ENCODE data around the gene HOPX.

Gene HOPX

DNA sequence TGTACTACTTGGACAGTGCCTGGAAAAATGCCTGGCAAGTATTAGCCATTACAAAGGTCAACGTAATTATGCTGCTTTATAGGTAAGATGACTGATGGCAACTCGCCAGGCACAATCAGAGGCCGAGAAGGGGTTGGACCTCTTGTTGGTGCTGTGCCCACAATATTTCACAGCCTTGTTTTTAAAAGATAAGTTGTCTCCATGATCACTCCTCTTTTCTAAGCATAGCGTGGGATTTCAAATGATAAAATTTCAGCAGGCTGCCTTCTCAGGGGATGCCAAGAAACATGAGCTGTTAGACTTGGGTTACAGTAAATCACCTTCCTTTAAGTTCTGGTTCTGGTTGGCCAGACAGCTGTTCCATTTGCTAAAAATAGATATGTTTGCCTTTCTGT is 26.9 kb downstream of the HOPX start:
- in situ Hi-C loops (cut with HindIII; ENCODE audit: low sequenced_read_pairs), result no loop called here
- TF ChIP-seq, protein P1, sequence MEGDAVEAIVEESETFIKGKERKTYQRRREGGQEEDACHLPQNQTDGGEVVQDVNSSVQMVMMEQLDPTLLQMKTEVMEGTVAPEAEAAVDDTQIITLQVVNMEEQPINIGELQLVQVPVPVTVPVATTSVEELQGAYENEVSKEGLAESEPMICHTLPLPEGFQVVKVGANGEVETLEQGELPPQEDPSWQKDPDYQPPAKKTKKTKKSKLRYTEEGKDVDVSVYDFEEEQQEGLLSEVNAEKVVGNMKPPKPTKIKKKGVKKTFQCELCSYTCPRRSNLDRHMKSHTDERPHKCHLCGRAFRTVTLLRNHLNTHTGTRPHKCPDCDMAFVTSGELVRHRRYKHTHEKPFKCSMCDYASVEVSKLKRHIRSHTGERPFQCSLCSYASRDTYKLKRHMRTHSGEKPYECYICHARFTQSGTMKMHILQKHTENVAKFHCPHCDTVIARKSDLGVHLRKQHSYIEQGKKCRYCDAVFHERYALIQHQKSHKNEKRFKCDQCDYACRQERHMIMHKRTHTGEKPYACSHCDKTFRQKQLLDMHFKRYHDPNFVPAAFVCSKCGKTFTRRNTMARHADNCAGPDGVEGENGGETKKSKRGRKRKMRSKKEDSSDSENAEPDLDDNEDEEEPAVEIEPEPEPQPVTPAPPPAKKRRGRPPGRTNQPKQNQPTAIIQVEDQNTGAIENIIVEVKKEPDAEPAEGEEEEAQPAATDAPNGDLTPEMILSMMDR (IDR thresholded peaks at IDR 0.05; ENCODE audit: low read depth, low read length), result no peak
- DNase-seq (ENCODE audit: low read depth, low spot score), result no peak
- no peak overlapping the region for H3K4me3 ChIP-seq (ENCODE audit: low read depth, low read length)

DNA sequence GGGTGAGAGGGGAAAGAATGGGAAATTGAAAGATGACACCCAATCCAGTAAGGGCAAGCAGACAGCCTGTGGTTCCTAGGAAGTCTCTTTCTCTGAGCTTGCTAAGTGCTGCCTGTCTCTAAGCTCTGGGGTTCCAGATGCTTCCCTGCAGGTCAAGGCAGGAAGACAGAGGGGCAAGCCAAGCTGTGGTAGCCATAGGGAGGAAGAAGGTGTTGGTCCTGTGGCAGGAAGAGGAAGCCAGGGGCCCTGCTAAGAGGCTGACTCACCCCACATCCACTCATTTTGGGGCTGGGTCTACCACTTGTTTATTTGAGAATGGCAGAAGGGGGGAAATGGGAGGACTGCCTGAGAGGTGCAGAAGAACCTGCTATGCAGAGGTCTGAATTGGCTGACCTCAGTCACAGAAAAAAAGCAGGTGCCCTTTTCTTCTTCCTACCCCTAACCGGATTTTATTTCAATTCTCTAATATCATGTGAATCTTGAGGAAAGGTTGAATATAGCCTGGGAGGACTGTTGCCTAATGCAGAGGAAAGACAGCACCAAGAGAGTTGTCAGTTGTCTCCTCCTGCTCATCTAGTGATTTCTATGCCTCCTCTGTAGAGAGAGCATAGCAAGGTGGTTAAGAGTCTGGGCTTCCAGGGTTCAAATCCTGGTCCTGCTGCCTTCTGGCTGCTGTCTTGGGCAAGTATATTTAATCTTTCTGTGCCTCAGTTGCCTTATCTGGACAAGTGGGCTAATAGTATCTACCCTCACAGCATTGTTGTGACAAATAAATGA is 27.4 kb downstream of the HOPX start:
- in situ Hi-C loops (cut with HindIII; ENCODE audit: low sequenced_read_pairs), result no loop called here
- DNase-seq (ENCODE audit: low read depth, low spot score), result no peak
- TF ChIP-seq, protein P1 (IDR thresholded peaks at IDR 0.05; ENCODE audit: low read depth, low read length), result no peak

DNA sequence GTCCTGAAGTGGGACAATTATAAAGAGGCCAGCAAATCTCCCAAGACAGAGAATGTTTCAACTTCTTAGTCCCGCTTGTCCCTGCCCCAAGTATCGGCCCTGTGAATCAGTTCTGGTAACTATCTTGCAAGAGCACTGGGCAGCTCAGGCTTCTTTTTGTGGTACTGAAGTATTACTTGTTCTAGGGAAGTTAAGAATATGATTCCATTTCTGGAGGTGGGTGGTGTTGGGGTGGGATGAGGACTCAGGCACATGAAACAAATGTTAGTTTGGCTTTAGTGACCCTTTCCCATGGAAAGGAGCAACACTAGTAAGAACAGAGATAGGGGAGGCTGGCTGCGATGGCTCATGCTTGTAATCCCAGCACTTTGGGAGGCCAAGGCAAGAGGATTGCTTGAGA is 28.9 kb downstream of the HOPX start:
- in situ Hi-C loops (cut with HindIII; ENCODE audit: low sequenced_read_pairs), result no loop called here
- DNase-seq (ENCODE audit: low read depth, low spot score), result no peak
- TF ChIP-seq, protein P1 (IDR thresholded peaks at IDR 0.05; ENCODE audit: low read depth, low read length), result no peak
- H3K4me3 ChIP-seq (ENCODE audit: low read depth, low read length), result no peak overlapping the region

More for the DNA sequence above, 27.4 kb downstream of the HOPX start:
- no peak overlapping the region for H3K4me3 ChIP-seq (ENCODE audit: low read depth, low read length)

DNA sequence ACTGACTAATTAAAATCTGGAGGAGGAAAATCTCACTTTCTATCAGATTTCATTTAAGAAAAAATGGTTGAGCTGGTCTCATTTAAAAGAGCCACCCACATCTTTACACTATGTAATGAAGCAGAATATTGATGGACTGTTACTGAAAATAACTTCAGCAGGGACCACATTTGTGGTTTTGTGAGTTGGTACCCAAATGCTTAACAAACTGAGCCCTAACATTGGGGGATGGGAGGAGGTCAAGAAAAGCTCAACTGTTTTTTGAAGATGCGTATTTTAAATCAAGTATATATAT is 30.1 kb downstream of the HOPX start:
- DNase-seq (ENCODE audit: low read depth, low spot score), result no peak
- in situ Hi-C loops (cut with HindIII; ENCODE audit: low sequenced_read_pairs), result no loop called here
- H3K4me3 ChIP-seq (ENCODE audit: low read depth, low read length), result no peak overlapping the region
- TF ChIP-seq, protein P1 (IDR thresholded peaks at IDR 0.05; ENCODE audit: low read depth, low read length), result no peak

DNA sequence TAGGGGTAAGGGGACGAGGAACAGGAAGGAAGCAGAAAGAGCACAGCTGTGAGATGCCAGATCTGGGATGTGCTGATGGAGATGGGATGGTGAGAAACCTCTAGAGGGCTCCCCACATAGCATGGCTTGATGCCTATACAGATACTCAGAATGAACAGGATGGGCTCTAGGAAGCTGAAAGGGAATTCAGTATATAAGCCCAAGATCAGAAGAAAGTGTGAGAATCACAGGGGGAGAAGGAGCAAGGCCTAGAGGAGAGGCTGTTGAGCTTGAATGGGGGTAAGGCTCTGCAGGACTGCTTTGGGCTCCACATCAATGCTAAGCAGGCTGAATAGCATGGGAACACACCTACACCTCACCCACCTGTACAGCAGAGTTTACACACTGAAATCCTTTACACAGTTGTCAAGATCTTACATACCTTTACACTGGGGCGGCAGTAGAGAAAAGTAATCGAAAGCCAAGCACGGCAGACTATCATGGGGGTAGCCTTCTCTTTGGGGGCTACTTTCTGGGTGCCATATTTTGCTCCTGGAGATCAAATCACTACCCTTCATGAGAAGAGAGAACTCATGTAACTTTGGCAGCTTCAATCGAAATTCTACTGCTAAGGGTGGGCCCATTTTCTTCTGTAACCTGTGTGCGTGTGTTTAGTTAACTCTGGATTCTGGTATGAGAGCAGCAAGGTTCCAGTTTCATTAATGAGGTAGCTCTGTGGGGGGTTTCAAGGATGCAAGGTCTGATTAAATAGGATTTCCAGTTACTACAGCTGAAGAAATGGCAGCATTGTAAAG is 30.6 kb downstream of the HOPX start:
- DNase-seq (ENCODE audit: low read depth, low spot score), result no peak
- TF ChIP-seq, protein P1 (IDR thresholded peaks at IDR 0.05; ENCODE audit: low read depth, low read length), result peak; percentile 13
- no peak overlapping the region for H3K4me3 ChIP-seq (ENCODE audit: low read depth, low read length)
- in situ Hi-C loops (cut with HindIII; ENCODE audit: low sequenced_read_pairs), result no loop called here

DNA sequence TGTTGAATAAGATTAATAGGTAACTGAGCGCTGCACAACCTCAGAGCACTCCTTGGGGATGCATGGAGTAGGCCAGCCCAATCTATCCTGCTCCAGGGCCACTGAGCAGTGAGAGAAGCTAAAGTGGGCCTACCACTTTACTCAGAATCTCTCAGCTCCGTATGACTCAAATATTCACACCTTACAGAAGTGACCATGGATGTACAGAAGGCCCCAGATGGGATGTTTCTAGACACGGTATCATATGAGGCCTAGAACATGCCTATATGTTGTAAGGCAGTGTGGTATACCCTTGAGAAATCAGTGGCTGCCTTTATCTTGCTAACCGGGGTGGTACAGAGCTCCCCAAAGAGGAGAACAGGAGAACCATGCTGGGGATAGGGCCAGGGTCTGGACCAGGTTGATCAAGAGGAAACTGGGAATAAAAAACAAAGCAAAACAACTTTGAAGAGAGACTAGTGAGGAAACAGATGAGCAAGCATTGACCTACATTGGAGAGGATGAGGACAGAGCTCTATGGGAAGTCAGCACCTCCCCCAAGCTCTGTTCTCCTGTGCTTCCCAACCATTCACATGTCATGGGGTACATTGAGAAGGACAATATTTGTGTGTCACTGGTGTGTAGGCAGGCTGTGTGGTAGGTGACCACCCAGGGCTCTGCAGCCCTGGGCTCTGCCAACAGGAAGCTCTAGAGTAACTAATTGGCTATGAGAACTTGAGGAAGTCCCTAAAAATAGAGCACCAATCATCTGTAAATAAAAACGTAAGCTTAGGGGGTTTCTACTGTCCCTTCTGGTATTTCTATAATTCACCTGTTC is 31.4 kb downstream of the HOPX start:
- in situ Hi-C loops (cut with HindIII; ENCODE audit: low sequenced_read_pairs), result no loop called here
- no peak overlapping the region for H3K4me3 ChIP-seq (ENCODE audit: low read depth, low read length)
- TF ChIP-seq, protein P1 (IDR thresholded peaks at IDR 0.05; ENCODE audit: low read depth, low read length), result no peak
- DNase-seq (ENCODE audit: low read depth, low spot score), result no peak
